Suppressor macrophage (primary cell): Measurements from ENCODE around the gene GPX2.

ENCODE experiments used
- DNase-seq, 4 experiments: peaks; one replicate each; pipeline ENCODE4 v3.0.0-alpha.2; 2020 to 2022
- total RNA-seq, 17 experiments: gene quantifications; one replicate each; lab custom pipeline; 2026; ENCODE audit warnings: mixed read lengths in 6 of 17, inconsistent platforms in 3 of 17; lab: John Stamatoyannopoulos, UW

The GPX2 gene
- total RNA-seq, result 0 to 0.77 (median 0) reads per million in 17 experiments

GRCh38 chr14:64942531-64943111 is at the start of gene GPX2:
Gene GPX2, minus strand, starts transcription at chr14:64942745. Its CDS starts 19 bp downstream, at chr14:64942726.
- DNase-seq, result no peak

- DNase-seq, result no peak
These were observed 48.4 kb upstream of the GPX2 start for GRCh38 chr14:64990939-64991338.

GRCh38 chr14:64990296-64990695 is 47.8 kb upstream of the GPX2 start:
- no peak for DNase-seq

- DNase-seq, result peak in 1 of 4 experiments; percentile 7
These were observed 44.9 kb upstream of the GPX2 start for GRCh38 chr14:64987438-64987767.

GRCh38 chr14:64986648-64987437 is 44.3 kb upstream of the GPX2 start, which contains the start of gene FNTB:
Gene FNTB, plus strand, starts transcription at chr14:64986895. Its CDS starts 59 bp downstream, at chr14:64986954.
- peak; percentile 96 to 98 (median 97) for DNase-seq

- peak; percentile 52 to 72 (median 63) for DNase-seq
These were observed 41.1 kb upstream of the GPX2 start for GRCh38 chr14:64983439-64984310.

GRCh38 chr14:64979336-64980074 is 37.0 kb upstream of the GPX2 start:
- DNase-seq, result no peak

GRCh38 chr14:64974563-64974962 is 32.0 kb upstream of the GPX2 start:
- no peak for DNase-seq

- DNase-seq, result no peak
These were observed 31.3 kb upstream of the GPX2 start for GRCh38 chr14:64973826-64974225.

GRCh38 chr14:64973026-64973442 is 30.5 kb upstream of the GPX2 start:
- DNase-seq, result no peak

GRCh38 chr14:64971943-64972791 is 29.6 kb upstream of the GPX2 start, which contains the start of gene RAB15:
Gene RAB15, minus strand, starts transcription at chr14:64972336. Its CDS starts 260 bp downstream, at chr14:64972076.
- DNase-seq, result peak; percentile 35 to 70 (median 49)

GRCh38 chr14:64971491-64971942 is 29.0 kb upstream of the GPX2 start:
- no peak for DNase-seq

- no peak for DNase-seq
These were observed 28.4 kb upstream of the GPX2 start for GRCh38 chr14:64970776-64971477.

- DNase-seq, result no peak
These were observed 27.5 kb upstream of the GPX2 start for GRCh38 chr14:64970041-64970440.

- no peak for DNase-seq
These were observed 26.1 kb upstream of the GPX2 start for GRCh38 chr14:64968651-64969050.

- DNase-seq, result no peak
These were observed 25.6 kb upstream of the GPX2 start for GRCh38 chr14:64968167-64968566.

- DNase-seq, result no peak
These were observed 24.4 kb upstream of the GPX2 start for GRCh38 chr14:64966976-64967375.

GRCh38 chr14:64965356-64966000 is 22.9 kb upstream of the GPX2 start:
- DNase-seq, result no peak

- DNase-seq, result peak in 1 of 4 experiments; percentile 16
These were observed 21.1 kb upstream of the GPX2 start for GRCh38 chr14:64963611-64964010.

- no peak for DNase-seq
These were observed 18.3 kb upstream of the GPX2 start for GRCh38 chr14:64960762-64961276.
